NCI-H187 treated with DMSO at 0.1 percent for 48 hours (cell line): ENCODE results near the gene THSD7A.

Source experiments
- DNase-seq: peaks from one replicate; lab custom pipeline; 2025; lab: John Stamatoyannopoulos, UW

The THSD7A gene

DNA sequence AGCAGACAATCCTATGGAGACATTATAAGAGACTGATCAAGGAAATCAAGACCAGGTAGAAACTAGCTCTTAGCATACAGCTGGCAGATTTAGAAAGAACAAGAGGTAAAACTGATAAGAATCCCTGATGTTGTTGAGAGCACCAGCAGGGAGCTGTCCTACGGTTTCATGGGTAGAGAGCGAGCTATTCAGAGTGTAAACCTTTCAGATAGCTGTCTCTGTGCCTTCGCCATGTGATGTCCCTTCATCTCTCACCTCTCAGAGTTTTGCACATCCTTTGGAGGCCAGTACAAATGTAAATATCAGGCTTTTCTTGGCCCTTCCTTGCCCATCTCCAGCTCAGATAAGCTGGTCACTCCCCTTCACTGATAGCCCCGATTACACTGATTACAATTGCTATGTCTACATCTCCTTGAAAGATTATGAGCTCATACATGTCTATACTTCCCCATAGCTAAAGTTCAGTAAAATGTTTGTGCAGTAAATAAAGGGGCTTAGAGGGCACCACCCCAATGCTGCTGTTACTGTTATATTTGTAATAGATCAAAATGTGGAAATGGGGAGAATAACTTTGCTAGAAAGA, 21.9 kb downstream of the THSD7A start:
- DNase-seq: no peak

DNA sequence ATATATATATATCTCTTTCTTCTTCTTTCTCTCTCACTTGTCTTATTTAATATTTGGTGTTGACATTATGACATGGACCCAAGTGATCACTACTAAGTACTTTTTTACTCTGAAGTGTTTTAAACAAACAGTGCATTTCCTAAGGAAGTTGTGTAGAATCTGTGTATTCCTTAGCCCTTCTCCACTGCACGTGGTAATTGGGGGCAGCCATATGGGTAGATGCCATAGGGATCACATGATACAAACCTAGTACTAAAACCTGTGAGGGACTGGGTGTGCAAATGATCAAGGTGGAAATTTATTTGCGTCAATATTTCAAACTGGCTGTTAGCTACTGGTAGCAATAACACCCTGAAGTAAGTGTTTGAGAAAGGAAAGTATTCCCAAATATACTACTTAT, 25.0 kb downstream of the THSD7A start:
- no peak for DNase-seq

DNA sequence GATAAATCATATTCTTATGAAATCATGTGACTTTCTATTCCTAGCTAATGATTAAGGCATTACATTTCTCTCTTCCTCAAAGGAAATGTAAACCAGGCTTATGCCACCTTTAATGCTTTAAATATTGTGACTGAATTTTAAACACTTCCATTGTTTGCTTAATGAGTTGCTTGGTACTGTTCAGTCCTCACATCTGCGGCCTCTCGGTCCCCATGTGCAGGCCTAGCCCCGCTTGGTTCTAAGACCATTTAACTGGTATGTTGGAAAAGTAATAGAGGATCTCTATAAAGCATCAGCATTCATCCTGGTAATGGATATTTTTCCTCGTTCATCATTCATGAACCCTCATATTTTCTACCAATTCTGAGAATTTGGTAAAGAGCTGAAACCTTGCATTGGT, 27.4 kb downstream of the THSD7A start:
- DNase-seq: no peak

DNA sequence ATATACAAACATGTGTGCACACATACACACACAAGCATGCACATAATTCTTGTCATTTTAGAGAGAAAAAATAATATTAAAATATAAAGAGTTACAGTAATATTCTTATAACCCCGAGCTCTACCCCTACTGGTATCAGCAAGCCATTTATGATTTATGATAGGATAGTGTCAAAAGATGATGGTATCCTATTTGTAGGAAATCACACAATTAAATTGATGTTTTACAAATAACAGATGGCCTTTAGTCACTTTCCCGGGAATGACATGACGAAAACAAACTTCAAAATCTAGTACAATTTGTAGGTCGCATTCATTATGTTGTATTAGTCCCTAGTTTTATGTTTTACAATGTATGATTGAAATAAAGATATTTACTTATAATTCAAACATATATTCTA, 36.8 kb downstream of the THSD7A start:
- no peak for DNase-seq

DNA sequence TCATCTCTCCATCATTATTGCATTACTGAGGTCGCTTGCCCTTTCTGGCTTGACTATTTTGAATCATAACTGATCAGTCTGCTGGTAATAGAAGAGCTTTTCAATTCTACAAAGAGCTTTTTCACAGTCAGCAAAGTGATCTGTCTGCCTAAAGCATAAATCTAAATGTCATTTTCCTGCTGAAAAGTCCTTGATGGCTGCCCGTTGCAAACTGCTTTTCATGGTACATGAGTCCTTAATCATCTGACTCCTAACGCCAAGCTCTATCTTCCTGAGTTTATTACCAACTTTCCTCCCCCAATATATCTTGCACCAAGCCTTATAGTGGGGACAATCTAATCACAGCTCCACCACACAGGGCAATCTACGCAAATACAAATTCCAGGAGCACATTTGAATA, 39.8 kb downstream of the THSD7A start:
- no peak for DNase-seq

DNA sequence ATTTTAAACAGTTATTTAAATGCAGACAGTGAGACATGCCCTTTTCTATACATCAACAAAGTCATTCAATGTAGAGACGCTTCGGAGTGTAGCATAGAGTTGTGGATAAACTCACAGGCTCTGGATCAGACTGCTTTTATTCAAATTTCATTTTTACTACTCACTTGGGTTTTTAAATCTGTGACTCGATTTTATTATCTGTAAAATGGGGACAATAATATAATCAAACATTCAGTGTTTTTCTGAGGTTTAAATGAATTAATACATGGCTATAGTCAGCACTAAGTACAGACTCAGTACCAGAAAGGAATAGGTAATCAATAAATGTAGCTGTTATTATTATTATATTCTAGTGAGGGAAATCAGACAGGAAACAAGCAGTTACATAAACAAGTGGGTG, 43.4 kb downstream of the THSD7A start:
- DNase-seq: no peak

DNA sequence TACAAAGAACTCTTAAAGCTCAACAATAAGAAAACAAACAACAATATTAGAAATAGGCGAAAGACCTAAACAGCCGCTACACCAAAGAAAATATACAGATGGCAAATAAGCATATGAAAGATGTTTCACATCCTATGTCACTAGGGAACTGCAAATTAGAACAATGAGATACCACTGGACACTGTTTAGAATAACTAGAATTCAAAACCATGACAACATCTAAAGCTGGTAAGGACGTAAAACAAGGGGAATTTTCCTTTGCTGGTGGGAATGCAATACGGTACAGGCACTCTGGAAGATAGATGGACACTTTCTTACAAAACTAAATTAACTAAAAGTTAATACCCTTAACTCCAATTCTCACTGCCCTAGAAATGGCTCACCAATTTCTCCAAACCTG, 44.5 kb downstream of the THSD7A start:
- no peak for DNase-seq

DNA sequence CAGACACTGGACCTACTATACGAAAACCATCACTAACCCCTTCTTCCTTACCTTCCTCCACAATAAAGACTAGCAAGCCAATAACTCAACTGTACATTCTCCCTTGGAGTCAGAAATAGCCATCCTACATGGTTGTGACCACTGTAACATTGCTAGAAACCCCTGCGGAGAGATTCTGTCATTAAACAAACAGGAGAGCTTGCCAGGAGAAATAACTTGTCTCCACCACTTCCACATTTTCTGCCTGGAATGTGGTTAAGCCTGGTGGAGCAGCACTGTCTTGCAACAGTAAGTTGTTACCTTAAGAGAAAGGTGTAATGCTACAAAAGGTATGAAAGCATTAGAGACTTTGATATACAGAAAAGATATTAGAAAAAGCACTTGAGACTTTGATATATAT, 45.8 kb downstream of the THSD7A start:
- DNase-seq: no peak

DNA sequence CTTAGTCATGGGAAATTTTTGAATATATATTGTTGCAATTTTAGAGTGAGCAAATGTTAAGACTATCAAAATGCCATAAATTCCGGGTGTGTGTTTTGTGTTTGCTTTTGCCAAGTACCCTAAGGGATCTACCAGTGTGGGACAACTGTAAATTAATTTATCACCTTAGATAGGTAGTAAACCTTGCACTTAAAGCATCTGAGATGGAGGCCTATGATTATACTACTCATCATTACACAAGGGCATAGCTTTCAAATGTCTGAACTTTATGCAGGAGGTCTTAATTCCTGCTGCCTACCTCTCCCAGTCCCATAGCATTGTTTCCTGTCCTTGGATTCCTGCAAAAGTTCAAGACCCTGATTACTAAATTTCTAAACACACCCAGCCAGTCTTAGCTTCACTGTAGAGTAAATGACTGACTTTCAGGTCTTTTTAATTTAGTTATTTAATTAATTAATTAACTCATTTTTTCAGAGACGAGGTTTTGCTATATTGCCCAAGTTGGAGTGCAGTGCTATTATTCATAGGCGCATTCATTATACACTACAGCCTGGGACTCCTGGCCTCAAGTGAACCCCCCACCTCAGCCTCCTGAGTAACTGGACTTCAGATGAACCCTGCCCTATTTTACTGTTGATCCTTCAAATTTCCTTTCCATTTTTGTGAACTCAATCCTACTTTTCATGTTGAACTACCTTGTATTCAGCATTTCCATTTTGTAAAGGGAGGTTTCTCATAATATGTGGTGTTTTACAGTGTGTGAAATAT, 47.0 kb downstream of the THSD7A start:
- DNase-seq: no peak

DNA sequence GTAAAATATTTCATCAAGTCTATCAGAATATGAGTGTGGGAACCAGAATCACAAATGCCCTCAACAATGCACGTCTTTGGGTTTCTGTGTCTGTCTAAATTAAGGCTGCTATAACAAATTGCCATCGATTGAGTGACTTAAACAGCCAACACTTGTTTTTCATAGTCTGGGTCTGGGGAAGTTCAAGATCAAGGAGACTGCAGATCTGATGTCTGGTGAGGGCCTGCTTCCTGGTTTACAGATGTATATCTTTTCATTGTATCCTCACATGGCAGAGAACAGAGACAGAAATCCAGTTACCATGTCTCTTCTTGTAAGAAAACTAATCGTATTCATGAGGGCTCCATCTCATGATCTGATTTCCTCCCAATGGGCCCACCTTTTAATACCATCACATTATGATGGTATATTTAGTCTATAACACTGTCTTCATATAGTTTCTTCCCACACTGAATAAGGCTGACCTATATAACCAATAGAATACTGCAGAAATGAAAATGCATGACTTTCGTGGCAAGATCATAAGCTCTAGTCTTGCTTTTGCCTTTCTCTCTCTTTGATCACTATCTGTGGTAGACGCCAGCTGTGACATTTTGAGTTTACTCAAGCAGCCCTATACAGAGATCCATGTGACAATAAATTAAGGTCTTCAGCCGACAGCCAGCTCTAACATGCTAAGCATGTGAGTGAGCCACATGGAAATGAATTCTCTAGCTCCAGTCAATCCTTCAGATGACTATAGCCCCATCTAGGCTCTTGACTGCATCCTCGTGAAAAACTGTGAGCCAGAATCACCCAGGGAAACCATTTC, 51.9 kb downstream of the THSD7A start:
- no peak for DNase-seq

DNA sequence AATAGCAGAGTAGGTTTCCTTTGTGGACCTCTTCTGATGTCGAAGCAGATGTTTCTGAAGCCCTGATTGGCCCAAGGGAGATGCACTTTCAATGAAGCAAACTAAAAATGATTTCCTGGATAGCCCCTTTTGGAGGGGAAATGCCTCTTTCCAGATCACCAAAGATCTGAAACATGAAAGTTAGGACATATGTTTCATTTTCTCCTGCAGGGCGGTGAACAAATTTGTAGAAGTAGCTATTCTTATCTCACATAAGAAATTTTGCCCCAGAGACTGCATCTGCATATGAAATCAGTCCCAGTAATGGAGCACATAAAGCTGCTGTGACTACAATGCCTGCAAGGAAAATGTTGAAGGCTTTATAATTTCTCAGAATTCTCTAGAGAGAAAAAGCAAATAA, 56.0 kb downstream of the THSD7A start:
- DNase-seq: no peak

DNA sequence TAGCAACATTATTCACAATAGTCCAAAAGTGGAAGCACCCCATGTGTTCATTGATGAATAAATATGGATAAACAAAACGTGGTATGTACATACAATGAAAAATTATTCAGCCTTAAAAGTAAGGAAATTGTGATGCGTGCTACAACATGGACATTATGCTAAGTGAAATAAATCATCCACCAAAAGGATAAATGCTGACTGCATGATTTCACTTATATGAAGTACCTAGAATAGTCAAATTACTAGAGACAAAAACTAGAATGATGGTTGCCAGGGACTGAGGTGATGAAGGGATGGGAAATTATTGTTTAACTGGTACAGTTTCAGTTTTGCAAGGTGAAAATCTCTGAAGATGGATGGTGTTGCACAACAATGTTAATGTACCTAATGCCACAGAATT, 56.6 kb downstream of the THSD7A start:
- DNase-seq: no peak

DNA sequence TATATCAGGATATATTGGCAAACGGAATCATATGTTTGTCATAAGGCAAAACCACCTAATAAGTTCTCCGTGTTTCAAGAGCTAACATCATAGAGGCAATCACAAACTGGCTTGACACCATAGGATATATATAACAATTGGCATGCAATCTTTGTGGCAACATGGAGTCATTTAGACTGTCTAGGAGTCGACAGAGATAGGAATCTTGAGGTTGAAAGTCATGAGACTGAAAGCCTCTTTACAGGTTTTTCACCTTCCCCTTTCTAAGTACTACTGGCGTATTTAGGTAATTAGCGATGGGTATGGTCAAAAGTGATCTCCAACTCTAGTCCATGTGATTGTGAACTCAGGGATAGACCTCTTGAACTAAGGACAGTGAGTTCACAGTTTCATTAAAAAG, 63.7 kb downstream of the THSD7A start:
- DNase-seq: no peak

DNA sequence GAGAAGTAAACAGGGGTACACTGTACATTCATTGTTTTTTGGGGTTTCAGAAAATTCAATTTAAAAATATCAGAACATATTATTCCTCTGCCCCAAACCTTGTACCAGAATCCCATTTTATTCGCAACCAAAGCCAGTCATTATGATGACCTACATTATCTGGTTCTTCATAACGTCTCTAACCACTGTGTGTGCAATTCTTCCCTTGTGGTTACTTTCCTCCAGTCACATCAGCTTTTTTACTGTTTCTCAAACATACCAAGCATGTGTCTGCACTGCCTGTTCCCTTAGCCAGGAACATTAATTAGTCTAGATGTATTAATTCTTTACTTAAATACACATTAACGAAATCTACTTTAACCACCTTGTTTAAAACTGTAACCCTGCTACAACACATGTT, 64.8 kb downstream of the THSD7A start:
- DNase-seq: no peak

DNA sequence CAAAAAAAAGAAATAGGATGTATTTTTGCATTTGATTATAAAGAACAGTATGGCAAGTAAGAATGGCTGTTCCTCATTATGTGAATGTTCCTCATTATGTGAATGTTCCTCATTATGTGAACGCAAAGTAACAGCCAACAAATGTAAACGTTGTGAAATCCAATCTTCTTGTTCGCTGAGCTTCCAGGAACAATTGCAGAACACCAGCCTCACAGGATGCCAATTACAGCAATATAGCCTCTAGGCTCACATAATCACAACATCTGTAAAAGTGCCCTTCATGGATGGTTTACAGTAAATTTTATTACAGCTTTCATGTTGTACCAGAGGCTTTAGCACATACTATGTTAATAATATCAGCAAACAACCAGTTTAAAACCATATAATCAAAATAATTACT, 71.6 kb downstream of the THSD7A start:
- peak; percentile 19 for DNase-seq

DNA sequence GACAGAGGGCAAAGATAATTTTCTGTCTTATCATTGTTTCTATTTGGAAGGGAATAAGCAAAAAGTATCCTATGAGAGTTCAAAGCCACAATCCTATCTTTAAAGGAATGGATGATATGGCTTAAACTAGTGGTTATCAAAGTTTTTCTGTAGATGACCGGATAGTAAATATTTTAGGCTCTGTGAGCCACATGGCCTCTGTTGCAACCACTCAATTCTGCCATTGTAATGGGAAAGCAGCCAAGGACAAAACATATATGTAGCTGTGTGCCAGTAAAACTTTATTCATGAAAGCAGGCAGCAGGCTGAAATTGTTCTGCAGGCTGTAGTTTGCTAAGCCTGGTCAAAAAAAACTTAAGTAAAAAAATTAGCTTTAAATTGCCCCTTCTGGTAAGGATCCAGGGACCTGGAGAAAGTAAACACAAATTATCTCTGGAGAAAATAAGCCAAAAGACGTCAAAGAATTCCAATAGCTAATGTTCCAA, 73.3 kb downstream of the THSD7A start:
- no peak for DNase-seq

DNA sequence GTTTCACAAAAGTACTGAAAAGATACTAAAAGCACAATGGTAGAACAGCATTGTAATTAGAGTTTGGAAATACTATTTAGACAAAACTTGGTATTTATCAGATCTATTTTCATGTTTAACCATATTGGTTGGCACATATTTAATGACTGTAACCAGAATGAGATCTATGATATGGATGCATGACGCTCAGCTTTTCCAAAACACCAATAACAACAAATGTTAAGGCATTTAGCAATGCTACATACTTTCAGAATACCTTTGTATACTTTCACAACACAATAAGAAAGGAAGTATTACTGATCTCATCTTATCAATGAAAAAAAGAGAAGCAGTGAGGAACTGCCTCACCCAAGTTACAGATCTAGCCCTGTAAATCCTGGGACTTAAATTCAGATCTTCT, 74.8 kb downstream of the THSD7A start:
- DNase-seq: no peak

DNA sequence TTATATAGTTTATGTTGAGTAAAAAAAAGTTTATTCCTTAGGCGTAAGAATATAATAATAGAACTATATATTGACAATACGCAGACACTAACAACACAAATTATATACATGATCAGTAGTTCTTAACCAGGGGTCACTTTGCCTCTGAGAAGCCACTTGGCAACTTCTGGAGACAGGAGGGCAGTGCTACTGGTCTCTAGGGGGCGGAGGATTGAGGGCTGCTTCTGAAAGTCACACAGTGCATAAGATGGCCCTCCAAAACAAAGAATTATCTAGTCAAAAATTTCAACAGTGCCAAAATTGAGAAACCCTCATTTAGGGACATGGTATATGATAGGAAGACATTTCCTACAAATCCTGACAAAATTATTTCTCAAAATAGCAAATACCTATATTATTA, 77.1 kb downstream of the THSD7A start:
- no peak for DNase-seq

DNA sequence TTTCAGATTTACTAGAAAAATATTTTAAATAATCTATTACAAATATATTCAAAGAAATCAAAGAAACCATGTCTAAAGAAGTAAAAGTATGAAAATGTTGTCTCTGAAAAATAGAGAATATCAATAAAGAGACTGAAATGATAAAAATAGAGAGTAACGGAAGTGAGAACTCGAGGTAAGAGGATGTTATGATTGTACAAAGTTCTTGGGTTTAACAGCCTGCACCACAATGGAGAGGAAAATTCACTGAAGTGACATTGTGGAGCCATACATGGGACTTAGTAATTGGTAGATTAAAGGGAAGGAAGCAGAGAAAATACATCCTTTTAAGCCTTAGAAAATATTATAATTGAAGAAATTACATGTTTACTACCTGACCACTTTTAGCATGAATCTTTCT, 77.9 kb downstream of the THSD7A start:
- no peak for DNase-seq

DNA sequence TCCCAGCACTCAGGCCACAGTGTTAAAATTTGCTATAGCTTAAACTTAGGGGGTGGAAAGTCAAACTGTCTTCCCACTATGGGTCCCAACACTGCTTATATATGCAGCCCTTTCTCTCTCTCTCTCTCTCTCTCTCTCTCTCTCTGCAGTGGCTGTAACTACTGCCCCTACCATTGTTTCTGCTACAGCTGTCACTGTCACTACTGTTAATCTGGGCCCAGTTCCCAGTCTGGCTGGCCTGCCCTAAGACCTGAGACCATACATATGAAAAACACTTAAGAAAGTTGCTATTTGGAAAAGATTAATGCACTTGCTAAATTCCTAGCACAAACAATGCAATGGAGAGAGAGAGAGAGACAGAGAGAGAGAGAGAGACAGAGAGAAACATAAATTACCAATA, 78.6 kb downstream of the THSD7A start:
- DNase-seq: no peak

DNA sequence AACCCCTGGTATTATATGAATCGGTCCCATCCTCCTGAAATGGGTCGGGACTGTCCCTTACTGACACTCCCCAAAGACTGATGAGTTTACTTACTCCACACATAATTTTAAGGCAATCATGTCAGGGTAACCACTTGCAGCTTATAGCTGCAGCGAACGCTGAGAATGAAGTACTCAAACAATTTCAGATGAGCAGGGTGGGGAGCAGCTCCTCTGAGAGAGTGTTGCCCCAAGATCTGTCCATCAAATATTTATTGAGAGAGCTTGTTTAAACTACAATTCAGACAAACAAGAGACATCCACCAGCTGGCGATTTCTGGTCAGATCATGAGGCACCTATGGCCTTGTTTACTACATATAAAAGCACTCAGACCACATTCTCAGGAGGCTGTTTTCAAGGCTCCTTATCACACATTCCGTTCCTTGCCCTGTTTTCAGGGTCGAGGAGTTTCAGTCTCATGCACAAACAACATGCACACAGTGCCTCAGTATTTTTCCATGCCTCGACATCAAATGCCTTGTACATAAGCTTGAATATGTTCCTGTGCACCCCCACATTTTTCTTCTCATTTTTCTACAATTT, 80.1 kb downstream of the THSD7A start:
- no peak for DNase-seq

DNA sequence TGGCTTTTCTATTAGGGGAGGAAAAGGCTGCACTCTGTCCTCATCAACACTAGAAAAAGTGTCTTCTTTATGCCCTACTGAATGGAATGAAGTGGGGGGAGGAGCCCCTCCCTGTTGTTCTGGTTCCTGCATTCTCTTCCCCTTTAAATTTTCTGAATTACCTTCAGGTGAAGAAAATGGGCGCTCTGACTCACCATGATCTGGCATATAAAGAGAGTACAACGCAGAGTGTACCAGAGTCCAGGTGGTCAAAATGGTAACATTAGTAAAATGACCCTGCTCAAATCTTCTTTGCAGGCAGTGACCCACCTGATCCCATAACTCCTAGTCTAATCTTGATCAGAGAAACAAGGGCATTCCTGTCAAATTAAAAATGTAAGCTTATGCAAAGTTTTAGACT, 80.7 kb downstream of the THSD7A start:
- no peak for DNase-seq

DNA sequence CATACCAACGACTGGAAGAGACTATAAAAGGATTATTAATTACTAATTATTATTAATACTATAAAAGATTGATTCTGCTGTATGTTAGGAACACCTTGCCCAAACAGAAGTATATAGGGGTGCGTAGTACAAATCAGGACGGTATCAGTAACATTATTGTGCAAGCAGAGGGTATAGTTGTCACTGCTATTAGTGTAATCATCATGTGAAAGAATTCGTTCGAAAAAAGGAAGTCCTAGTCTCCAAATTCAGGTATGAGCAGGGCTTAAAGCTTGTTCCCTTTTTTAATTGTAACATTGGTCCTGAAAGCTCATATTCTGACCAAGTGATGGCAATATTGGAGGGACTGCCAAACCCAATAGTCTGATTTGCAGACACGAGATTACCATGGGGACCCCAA, 81.8 kb downstream of the THSD7A start:
- DNase-seq: no peak
